HG03196 (cell line): ENCODE measurements around the gene PGAP3.

Experiments
- ATAC-seq: cut with Tn5 transposase; IDR thresholded peaks from one replicate; pipeline ENCODE4 v1.9.1; 2021; ENCODE audit not compliant: unreplicated experiment

The PGAP3 gene

DNA sequence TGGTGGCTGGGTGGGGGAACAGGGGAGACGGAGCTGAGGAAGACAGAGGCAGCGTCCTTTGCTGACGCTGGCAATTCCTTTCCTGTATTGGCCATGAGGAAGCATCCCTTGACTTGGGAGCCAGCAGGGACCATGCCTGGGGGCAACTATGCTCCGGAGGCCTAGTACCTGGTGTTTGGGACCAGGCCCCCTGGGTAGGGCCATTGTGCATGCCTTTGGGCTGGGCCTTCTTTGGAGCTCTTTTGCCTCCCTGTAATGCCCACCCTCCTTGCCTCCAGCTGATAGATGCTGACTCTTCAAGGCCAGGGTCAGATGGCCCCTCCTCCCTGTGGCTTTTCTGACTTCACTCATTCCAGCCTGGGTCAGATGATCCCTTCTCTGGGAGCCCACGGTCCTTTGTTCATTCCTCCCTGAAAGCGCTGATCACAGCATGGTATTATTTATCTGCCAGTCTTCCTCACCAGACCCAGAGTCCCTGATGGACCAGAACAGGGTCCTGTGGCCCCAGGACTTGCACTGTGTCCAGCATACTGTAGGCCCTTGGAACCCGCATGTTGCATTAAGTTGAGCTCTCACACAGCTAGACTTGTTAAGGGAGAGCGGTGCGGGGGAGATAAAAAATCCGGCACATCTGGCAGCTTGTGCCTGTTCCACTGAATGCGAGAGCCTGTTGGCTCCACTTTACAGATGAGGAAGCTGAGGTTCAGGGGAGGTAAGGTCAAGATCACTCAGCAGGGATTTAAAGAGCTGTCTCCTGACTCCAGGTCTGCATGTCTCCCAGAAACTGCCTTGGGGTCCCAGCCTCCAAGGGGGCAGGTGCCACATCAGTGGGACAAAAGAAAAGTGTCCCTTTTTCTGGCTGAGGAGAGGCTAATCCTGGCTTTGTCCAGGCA, 48.0 kb downstream of the PGAP3 start:
- no peak for ATAC-seq

DNA sequence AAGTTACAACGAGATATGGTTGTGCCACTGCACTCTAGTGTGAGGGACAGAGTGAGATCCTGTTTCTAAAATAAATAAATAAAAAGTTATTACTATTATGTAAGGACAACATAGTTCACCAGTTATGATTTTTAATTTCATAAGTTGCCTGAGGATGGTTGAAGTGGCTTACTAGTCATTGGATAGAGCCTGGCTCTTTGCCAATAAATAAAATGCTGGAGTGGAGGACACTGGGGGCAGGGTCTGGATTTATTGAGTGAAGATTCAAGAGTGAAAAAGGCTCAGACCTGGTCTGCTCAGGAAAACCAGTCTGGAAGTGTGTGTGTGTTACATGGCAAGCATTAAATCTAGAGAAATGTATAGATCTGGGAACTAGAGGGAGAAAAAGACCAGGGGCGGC, 48.8 kb downstream of the PGAP3 start:
- no peak for ATAC-seq

DNA sequence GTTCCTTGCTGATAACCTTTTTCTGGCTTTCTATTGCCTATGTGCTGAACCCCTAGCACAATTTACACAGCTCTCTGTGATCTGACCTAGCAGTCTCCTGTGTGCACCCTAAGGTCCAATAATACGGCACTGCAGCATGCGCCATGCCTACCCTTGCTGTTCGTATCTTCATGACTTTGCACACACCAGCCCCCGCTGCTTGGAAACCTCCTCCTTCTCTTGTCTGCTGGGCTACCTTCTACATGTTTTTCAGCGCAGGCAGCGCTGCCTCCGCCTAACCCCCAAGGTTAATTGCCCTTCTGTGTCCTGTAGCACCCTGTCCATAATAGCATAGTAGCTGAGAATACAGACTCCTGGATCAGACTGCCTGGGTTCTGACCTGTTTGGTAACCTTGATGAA, 49.5 kb downstream of the PGAP3 start:
- ATAC-seq: no peak

DNA sequence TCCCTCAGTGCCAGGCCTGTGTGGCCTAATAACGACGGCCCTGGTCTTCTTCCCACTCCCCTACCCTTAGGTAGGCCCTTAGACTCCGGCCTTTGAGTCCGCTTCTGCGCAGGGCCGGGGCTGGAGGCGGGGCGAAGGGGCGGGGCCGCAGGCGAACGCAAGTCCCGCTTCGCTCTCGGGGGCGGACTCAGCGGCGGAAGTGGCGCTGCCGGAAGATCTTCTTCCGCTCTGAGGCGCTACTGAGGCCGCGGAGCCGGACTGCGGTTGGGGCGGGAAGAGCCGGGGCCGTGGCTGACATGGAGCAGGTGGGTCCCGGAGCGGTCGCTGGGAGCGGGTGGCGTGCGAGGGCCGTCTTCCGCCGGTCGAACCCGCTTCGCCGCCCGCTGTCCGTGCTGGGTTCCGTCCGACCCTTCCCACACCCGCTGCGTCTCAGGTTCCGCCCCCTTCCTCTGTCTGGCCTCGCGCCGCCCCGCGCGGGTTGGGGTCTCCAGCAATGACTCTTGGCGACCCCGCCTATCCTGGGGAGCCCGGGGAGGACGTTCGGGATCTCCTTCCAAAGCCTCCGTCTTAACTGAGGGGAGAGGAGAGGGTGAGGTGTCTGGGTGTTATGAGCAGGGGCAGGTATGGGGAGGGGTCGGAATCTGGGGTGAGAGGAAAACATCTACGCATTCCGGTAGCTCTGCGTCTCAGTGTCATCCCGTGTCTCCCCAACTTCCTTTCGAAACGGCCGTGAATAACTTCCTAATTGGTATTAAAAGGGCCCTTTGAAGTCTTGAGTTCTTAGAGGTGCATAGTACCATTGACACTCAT, 50.7 kb downstream of the PGAP3 start, which contains the start of gene STARD3:
Gene STARD3, plus strand, starts transcription at position 218 of the 810 bp plus-strand sequence. CDS start 16,388 bp downstream, outside the sequence.
- ATAC-seq: peak; percentile 65

DNA sequence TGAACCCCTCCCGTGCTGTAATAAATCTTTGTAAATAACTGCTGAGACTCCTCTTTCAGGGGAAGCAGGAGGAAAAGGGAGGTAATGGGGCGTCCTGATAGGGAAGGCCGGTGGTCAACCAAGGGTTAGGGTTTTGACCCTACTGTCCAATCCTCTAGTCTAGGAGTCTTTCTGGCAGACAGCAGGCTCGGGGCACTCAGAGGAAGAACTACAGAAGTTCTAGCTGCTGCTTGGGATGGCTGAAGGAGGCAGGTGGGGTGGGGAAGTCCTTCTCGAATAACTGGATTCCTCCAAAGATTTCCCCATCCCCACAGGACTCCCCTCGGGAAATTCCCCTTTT, 51.3 kb downstream of the PGAP3 start:
- ATAC-seq: peak; percentile 3

DNA sequence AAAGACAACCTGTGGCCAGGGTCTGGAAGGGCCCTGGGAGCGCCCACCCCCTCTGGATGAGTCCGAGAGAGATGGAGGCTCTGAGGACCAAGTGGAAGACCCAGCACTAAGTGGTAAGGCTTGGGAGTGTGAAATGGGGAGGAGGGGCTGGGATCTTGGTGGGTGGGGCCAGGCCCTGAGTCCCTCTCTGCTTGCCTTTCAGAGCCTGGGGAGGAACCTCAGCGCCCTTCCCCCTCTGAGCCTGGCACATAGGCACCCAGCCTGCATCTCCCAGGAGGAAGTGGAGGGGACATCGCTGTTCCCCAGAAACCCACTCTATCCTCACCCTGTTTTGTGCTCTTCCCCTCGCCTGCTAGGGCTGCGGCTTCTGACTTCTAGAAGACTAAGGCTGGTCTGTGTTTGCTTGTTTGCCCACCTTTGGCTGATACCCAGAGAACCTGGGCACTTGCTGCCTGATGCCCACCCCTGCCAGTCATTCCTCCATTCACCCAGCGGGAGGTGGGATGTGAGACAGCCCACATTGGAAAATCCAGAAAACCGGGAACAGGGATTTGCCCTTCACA, 52.2 kb downstream of the PGAP3 start:
- ATAC-seq: no peak

DNA sequence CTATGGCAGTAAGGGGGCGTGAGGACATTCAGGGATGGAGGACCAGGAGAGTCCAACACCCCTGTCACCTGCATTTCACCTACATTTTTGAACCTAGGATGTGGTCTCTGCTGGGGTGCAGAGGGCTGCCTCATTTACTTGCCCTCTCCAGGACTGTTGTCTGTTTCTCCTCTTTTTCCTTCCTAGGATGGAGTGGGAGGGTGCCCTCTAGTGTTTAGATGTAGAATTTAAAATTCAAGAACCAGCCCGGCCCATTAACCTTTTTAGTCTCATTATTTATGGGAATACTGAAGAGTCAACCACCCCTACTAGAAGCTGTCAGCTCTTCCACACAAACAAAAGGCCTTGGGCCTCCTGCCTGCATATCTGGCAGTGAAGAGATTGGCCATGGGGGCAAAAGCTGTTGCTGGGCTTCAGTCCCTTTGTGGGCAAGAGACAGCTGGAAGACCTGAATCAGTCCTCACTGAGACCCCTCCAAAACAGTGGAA, 53.4 kb downstream of the PGAP3 start:
- no peak for ATAC-seq

DNA sequence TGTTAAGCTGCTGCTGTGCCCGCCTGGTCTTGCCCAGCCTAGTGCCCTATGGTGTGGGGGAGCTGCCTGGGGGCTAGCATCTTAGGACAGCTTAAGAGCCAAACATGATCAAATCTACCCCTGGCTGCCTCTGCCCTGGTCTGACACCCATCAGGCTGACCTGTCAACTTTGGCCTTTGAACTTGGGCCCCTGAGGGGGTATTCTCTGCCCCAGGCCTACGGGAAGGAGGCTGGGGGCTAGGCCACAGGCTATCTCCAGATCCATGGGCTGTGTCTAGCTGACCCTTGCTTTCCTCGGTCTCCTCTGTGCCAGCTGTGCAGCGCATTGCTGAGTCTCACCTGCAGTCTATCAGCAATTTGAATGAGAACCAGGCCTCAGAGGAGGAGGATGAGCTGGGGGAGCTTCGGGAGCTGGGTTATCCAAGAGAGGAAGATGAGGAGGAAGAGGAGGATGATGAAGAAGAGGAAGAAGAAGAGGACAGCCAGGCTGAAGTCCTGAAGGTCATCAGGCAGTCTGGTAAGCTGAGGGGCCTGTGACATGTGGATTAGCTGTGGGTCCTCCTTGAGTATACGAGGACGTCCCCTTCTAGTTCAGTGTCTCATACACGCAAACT, 54.2 kb downstream of the PGAP3 start:
- ATAC-seq: no peak

DNA sequence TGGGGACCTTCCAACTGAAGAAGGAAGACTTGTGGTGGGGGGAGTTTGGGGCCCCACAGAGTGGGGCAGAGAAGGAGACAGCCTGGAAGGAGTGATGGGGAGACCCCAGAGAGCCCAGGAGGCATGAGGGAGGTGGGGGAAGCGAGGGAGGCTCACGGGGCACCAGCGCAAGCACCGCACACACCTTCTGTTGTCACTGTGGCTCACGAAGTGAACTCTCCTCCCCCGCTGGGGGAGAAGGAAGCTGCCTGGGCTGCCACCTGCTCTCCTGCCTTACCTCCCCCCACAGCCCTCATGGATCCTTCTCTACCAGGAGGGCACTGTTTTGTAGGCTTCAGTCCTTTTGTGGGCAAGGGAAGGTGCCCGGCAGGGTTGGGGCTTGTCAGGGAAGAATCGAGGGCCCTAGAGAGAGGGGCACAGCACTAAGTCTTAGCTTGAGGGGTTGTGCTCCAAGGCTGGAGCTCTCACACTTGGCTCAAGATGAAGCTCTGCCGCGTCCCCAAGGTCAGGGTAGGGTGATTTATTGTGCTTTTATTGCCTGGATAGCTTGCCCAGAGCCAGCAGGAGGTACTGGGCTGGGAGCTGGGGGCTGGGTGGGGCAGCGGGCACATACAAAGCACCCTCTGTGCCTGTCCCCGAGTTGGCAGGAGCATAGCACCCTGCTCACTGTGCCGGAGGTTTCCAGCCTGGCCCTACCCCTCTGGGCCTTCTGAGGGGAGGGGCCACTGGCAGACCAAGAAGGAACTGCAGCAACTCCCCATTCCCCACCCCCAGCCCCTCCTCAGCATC, 55.5 kb downstream of the PGAP3 start:
- ATAC-seq: no peak

DNA sequence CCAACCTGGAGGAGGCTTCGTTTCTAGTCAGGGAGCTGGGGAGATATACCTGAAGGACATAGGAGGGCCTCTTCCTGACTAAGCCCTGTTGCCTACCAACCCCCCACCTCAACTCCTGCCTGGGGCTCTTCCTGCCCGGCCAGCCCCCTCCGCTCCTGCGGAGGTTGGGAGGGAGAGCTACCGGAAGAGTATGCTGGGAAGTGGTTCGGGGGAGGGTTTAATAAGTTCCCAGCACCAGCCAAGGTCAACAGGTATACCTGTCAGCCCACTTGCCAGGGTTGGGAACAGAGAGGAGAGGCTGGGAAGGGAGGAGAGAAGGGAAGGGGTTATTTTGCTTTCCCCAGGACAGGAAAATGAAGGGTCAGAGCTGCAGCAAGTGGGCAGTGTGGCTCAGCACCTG, 56.5 kb downstream of the PGAP3 start:
- no peak for ATAC-seq

DNA sequence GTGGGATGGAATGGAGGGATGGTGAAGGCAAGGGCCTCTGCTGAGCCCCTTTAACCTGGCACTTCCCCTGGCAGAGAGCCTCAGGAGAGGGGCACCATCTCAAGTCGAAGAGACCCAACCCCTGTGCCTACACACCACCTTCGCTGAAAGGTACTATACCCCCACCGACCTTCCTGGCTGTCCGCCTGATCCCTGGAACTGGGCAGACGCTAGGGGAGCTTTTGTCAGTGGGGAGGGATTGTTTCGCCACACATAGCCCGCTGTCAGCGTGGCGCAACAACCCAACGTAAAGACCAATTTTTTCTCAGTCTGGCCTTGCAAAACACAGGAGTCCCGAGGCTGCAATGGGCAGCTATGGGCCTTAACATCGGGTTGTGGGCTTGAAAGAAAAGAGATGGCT, 58.0 kb downstream of the PGAP3 start:
- ATAC-seq: no peak

DNA sequence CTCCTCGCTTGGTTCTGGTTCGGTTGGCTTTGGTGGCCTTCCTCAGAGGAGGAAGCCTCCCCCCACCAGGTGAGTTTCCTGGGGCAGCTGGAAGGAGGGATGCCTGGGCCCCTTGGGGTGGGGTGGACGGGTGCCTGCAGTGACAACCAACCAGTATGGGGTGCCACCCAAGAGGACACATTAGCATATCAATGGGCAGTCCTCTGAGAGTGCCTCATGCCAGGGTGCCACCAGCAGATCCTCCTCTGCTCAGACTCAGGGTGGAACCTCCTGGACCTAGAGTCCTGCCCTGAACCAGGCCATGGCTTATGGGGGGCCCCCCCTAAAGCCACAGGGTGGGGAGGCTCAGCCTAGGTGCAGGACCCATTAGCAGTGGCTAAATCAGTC, 58.4 kb downstream of the PGAP3 start:
- ATAC-seq: no peak

DNA sequence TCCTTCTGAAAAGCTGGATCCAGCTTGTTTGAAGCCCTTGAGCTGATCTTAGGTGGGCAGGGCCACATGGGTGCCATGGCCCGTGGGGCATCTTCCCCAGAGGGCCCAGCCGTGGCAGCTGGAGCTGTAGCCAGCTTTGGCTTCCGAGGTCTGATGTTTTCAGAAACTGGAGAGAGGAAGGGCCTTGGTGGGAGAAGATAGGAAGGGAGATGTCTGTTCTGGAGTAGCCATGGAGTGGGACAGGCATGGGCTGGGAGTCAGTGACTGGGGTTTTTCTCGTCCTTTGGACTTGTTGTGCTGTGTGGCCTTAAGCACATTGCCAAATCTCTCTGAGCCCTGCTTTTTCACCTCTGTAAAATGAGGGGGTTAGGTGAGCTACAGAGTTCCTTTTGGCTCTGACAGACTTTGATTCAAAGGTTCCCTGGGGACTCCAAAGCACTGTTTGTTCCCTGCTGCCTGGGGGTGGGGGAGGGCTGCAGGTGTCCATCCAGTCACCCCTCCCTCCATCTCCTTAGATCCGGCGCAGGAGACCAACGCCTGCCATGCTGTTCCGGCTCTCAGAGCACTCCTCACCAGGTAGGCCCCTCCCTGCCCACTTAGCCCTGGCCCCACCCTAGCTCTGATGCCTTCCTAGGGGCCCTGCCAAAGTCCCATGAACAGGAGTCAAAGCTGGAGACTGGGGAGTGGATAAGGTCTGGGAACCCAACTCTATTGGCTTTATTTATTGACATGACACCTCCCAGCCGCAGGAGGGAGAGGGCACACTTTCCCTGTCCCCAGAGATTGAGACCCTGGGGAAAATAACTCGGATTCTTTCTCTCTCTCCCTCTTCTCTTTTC, 59.0 kb downstream of the PGAP3 start:
- ATAC-seq: no peak

DNA sequence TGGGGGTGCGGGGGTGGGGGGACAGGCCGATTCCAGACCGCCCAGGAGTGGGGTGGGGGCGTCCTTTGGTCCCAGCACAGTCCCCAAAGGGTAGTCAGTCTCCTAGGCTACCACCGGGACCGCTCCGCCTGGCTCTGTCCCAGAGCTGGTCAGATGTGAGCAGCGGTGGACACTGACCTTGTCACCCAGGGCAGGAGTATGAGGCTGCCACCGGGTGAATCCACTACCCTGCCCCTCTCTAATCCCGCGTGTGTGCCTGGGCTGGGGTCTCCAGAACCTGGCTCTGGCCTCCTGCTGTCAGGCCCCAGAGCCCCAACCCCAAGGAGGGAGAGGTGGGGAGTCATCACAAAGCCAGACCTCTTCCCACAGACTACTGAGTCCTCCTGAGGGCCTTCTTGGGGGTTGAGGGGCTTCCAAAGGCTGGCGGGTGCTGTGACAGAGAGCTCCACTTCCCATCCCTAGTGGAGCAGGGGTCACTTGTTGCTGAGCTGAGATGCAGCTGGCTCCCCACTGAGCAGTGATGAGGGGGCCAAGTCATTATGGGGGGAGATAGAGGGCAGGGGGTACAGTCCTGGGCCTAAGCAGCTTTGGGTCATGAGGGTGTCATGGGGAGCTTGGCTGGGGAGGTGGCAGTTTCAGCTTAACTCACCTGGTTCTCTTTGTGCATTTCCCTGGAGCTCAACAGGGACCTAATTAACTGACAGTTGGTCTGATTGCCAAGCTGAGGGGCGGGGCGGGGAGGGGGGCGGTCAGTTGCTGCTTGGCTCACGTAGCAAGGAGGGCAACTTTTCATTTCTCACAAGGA, 59.9 kb downstream of the PGAP3 start:
- ATAC-seq: no peak

DNA sequence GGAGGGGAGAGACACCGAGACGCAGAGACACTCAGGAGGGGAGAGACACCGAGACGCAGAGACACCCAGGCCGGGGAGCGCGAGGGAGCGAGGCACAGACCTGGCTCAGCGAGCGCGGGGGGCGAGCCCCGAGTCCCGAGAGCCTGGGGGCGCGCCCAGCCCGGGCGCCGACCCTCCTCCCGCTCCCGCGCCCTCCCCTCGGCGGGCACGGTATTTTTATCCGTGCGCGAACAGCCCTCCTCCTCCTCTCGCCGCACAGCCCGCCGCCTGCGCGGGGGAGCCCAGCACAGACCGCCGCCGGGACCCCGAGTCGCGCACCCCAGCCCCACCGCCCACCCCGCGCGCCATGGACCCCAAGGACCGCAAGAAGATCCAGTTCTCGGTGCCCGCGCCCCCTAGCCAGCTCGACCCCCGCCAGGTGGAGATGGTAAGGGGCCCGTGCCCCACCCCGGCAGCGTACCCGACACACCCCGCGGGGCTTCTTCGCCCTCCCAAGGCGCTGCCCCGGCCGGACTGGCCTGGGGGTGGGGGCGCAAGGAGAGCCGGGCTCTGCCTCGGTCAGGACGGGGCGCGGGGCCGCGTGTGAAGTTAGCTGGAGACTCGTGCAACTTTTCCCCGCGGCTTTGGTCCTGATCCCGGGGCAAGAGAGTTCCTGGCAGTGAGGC, 60.7 kb downstream of the PGAP3 start:
- ATAC-seq: no peak

DNA sequence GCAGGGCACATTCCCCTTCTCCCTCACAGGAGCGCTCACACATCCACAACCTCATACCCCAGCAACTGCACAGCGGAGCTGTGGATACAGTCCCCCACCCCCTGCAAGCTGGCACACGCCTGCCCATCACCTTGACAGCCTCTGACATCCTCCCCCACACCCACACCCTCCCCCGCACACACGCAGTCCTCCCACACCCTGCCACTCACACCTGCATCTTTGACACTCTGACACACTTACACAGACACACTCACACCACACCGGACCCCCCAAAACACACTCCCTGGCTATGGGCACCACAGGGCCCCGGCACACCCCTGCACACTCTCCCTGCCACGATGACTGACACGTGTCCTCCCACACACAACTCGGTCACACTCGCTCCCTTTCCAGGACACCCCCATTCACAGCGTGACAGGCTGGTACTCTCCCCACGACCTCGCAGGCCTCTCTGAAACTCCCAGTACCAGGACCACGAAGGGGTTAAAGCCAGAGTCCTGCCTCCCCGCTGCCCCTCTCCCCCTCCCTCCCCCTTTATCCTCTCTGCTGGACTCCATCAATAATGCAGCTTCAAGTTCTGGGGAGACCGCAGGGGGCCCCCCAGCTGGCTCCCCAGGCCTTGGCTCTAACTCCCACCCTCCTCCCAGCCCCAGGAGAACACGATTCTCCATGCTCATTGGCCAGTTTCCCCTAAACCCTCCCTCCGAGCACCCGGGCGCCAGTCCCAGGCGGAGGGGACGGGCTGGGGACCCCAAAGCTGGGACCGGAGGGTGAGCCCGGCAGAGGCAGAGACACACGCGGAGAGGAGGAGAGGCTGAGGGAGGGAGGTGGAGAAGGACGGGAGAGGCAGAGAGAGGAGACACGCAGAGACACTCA, 61.4 kb downstream of the PGAP3 start, which contains the start of gene PPP1R1B:
Gene PPP1R1B, plus strand, starts transcription at position 782 of the 876 bp plus-strand sequence. CDS start 441 bp downstream, outside the sequence.
- no peak for ATAC-seq

DNA sequence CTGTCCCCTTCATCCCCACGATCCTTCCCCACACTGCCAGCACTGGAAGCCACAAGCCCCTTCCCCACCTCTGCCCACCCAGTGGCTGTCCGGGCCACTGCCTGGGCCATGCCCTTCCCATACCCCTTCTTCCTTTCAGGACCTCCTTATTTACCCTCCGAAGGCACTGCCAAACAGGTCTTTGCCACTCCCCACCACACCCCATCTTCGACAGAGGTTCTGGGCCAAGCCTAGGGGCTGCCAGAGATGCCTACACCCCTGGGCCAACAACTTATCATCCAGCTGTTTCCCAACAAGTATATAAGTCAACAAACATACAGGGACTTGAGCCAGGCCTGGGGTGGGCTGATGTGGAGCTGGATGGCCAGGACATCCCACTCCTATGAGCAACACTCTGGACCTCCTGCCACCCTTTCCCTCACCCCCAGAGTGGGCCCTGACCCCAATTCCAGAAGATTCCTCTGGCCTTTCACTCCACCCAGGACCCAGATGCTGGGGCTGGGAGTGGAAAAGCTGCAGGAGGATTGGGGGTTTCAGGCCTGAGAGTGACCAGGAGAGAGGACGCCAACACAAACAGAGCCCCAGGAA, 62.6 kb downstream of the PGAP3 start:
- ATAC-seq: no peak
